SKM-1 (cell line): ENCODE data around the gene ADGRV1.

Experiments
- DNase-seq: peaks from one replicate; lab custom pipeline; 2025; ENCODE audit not compliant: unreplicated experiment; lab: John Stamatoyannopoulos, UW

Gene ADGRV1

GRCh38 chr5:91177639-91178038 is 619.0 kb downstream of the ADGRV1 start:
- no peak for DNase-seq

GRCh38 chr5:91178461-91178860 is 619.9 kb downstream of the ADGRV1 start:
- DNase-seq, result no peak

GRCh38 chr5:91179018-91179417 is 620.4 kb downstream of the ADGRV1 start:
- DNase-seq, result no peak

GRCh38 chr5:91180506-91180905 is 621.9 kb downstream of the ADGRV1 start:
- DNase-seq, result no peak

- peak; percentile 91 for DNase-seq
Measured at GRCh38 chr5:91182763-91183162, 624.2 kb downstream of the ADGRV1 start.

- DNase-seq, result no peak
Measured at GRCh38 chr5:91183743-91184142, 625.1 kb downstream of the ADGRV1 start.

GRCh38 chr5:91186101-91186500 is 627.5 kb downstream of the ADGRV1 start:
- DNase-seq, result no peak

- no peak for DNase-seq
Measured at GRCh38 chr5:91187032-91187431, 628.4 kb downstream of the ADGRV1 start.

- DNase-seq, result no peak
Measured at GRCh38 chr5:91188755-91189154, 630.2 kb downstream of the ADGRV1 start.

- DNase-seq, result no peak
Measured at GRCh38 chr5:91189480-91190313, 631.1 kb downstream of the ADGRV1 start.

- no peak for DNase-seq
Measured at GRCh38 chr5:91190314-91190690, 631.7 kb downstream of the ADGRV1 start.

GRCh38 chr5:91194824-91195381 is 636.3 kb downstream of the ADGRV1 start:
- DNase-seq, result no peak

GRCh38 chr5:91200692-91201091 is 642.1 kb downstream of the ADGRV1 start:
- no peak for DNase-seq

- no peak for DNase-seq
Measured at GRCh38 chr5:91206103-91206502, 647.5 kb downstream of the ADGRV1 start.

- DNase-seq, result no peak
Measured at GRCh38 chr5:91206734-91207133, 648.1 kb downstream of the ADGRV1 start.

GRCh38 chr5:91207248-91207647 is 648.7 kb downstream of the ADGRV1 start:
- no peak for DNase-seq

- DNase-seq, result no peak
Measured at GRCh38 chr5:91211997-91212713, 653.6 kb downstream of the ADGRV1 start.

GRCh38 chr5:91212714-91213092 is 654.1 kb downstream of the ADGRV1 start:
- no peak for DNase-seq
